K562 (cell line): ENCODE data around the gene ADAM15.

Experiments
- EP300 ChIP-seq: IDR thresholded peaks from 2 replicates; pipeline ENCODE4 v1.6.1; 2012; ENCODE audit warnings: low read length, improper control_type of control experiment
- FOXA1 ChIP-seq: fragments of 450-650 bp; IDR thresholded peaks from 2 replicates; pipeline ENCODE4 v1.6.1; 2016; ENCODE audit warnings: mild to moderate bottlenecking, borderline replicate concordance
- HNRNPUL1 ChIP-seq: fragments of 200-400 bp; formaldehyde crosslinking; IDR thresholded peaks from 2 replicates; pipeline ENCODE4 v1.6.1; 2017; ENCODE audit warnings: low read length
- RAD21 ChIP-seq, 2 experiments: fragments of 250-450 bp in 1 of 2; fragments of 450-650 bp in 1 of 2; sonication (Bioruptor Pico) in 1 of 2; formaldehyde crosslinking in 1 of 2; IDR thresholded peaks in 1 of 2; conservative IDR thresholded peaks in 1 of 2; 2 replicates each; pipeline versions ENCODE4 v1.4.0 to v1.8.0; 2020 to 2022; ENCODE audit warnings: mild to moderate bottlenecking in 2 of 2, moderate library complexity in 1 of 2
- ZNF717 ChIP-seq: fragments of 250-450 bp; sonication (Bioruptor Pico); IDR thresholded peaks from 2 replicates; pipeline ENCODE4 v1.5.0; 2021

DNA sequence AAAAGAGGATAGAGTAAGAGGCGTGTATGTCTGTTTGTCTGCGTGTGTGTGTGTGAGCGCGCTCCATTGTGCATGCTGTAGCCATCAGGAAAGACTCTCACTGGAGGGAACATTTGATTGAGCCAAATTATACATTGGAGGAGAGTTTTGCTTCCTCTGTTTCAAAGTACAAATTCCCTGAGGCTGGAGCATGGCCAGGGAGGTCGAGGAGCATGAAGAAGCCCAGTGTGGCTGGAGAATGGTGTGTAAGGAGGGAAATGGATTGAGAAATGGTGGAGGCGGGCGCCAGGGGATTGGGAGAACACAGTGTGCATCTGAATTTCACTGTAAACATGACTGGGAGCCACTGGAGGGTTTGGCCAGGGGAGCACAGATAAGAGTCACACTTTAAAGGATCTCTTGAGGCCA is 54.5 kb downstream of the ADAM15 start:
- no peak for TF ChIP-seq ZNF717 (CRISPR knock-in tag)
- TF ChIP-seq FOXA1, result no peak
- TF ChIP-seq HNRNPUL1, result no peak
- TF ChIP-seq RAD21 (CRISPR knock-in tag; conservative IDR thresholded peaks at IDR 0.05 in 1 of 2, IDR thresholded peaks at IDR 0.05 in 1 of 2), result no peak
- no peak for TF ChIP-seq EP300
